ENCODE results near the gene THBS3. TPM values are rescaled to one million over a fixed set of nuclear protein-coding genes. Genes with fewer than 3 reads are reported as not detected.
A peak's percentile ranks its signal among the peaks of the same experiment; 100 is the strongest.

Gene THBS3
- total and polyA plus RNA-seq, 2 of the 13 experiments (the other 11 are each of a cell fraction or from before 2014, with no cell fraction given), result 0.86 to 3.6 TPM

DNA sequence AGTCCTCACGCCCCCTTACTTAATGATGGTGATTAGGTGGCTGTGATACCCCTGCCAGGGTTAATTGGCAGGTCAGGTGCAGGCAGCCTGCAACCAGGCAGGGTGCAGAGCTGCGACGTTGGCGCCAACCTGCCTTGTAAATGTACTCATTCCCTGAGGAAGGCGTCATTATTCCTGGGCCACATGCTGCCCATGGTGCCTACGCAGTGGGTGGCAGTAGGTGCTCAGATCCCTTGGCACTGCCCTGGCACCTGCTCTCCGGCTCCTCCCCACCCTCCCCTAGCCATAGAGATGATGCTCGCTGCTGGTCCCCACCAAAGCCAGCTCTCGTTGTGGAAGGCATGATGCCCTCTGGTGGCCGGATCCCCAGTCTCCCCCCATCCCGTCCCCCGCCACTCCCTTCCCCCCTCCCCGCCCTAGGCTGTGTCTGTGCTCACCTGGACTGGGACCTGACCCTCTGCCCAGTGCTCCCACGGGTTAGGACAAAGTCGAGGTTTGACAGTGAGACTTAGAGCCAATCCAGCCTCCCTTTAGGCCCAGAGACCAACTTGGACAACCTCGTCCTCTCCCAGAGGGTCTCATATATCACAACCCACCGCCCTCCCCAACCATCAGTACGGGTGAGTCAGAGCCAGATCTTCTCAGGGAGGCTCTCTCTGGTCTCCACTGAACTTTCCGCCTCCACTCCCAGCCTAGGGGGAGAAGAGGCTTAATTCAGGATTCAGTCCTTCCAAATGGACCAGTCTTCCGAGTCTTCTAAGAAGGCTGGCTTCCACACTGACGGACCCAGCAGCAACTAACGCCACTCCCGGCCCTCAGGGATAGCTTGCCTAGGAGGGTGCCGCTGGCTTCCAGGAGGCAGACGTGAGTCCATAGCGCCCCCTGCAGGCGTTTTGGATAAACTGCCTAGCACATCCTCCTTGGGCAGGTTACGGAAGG, 40.3 kb downstream of the THBS3 start (continued):
- TF ChIP-seq, protein P1, sequence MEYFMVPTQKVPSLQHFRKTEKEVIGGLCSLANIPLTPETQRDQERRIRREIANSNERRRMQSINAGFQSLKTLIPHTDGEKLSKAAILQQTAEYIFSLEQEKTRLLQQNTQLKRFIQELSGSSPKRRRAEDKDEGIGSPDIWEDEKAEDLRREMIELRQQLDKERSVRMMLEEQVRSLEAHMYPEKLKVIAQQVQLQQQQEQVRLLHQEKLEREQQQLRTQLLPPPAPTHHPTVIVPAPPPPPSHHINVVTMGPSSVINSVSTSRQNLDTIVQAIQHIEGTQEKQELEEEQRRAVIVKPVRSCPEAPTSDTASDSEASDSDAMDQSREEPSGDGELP (IDR thresholded peaks at IDR 0.05; ENCODE audit: borderline replicate concordance, low read depth), result no peak
- 0 out of 2 replicates have a peak, but pooled peaks have one; percentile 32 for TF ChIP-seq ZNF891 (CRISPR knock-in tag; IDR thresholded peaks at IDR 0.05)
- no peak for TF ChIP-seq ZNF230 (CRISPR knock-in tag; IDR thresholded peaks at IDR 0.05)
- no peak for TF ChIP-seq MAFF (IDR thresholded peaks at IDR 0.05; ENCODE audit: low read depth, low read length)
- TF ChIP-seq ZNF883 (CRISPR knock-in tag; IDR thresholded peaks at IDR 0.05; ENCODE audit: not compliant biosample characterization), result no peak
- no peak for TF ChIP-seq CCDC6 (CRISPR knock-in tag; IDR thresholded peaks at IDR 0.05)
- 0 out of 2 replicates have a peak, but pooled peaks have one; percentile 23 for TF ChIP-seq ZMYM4 (CRISPR knock-in tag; IDR thresholded peaks at IDR 0.05)
- TF ChIP-seq ZNF510 (CRISPR knock-in tag; IDR thresholded peaks at IDR 0.05; ENCODE audit: low read depth), result no peak
- TF ChIP-seq NR2F6 (IDR thresholded peaks at IDR 0.05), result no peak
- peak; percentile 48; the same call in 1 of the 2 replicates for TF ChIP-seq NR2F6 (CRISPR knock-in tag; IDR thresholded peaks at IDR 0.05)
- TF ChIP-seq TBX3 (IDR thresholded peaks at IDR 0.05; ENCODE audit: borderline replicate concordance), result no peak
- no peak for TF ChIP-seq GPN1 (CRISPR knock-in tag; IDR thresholded peaks at IDR 0.05; ENCODE audit: borderline replicate concordance)
- TF ChIP-seq, protein P2, sequence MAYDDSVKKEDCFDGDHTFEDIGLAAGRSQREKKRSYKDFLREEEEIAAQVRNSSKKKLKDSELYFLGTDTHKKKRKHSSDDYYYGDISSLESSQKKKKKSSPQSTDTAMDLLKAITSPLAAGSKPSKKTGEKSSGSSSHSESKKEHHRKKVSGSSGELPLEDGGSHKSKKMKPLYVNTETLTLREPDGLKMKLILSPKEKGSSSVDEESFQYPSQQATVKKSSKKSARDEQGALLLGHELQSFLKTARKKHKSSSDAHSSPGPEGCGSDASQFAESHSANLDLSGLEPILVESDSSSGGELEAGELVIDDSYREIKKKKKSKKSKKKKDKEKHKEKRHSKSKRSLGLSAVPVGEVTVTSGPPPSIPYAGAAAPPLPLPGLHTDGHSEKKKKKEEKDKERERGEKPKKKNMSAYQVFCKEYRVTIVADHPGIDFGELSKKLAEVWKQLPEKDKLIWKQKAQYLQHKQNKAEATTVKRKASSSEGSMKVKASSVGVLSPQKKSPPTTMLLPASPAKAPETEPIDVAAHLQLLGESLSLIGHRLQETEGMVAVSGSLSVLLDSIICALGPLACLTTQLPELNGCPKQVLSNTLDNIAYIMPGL (CRISPR knock-in tag; IDR thresholded peaks at IDR 0.05; ENCODE audit: borderline replicate concordance in 1 of 2, low read depth in 1 of 2), result peak; percentile 54 to 83; a peak in 2 of 4 replicates
- TF ChIP-seq ISL2 (CRISPR knock-in tag; IDR thresholded peaks at IDR 0.05), result no peak
- no peak for TF ChIP-seq FLYWCH1 (CRISPR knock-in tag; IDR thresholded peaks at IDR 0.05)
- 0 out of 2 replicates have a peak, but pooled peaks have one; percentile 12 for TF ChIP-seq FOXO1 (CRISPR knock-in tag; IDR thresholded peaks at IDR 0.05)
- no peak for TF ChIP-seq YEATS4 (CRISPR knock-in tag; IDR thresholded peaks at IDR 0.05; ENCODE audit: borderline replicate concordance)
- 0 out of 2 replicates have a peak, but pooled peaks have one; percentile 63 for TF ChIP-seq NFKBIZ (CRISPR knock-in tag; IDR thresholded peaks at IDR 0.05)
- TF ChIP-seq ZSCAN25 (CRISPR knock-in tag; IDR thresholded peaks at IDR 0.05), result peak; percentile 81; the same call in 1 of the 2 replicates
- no peak; the same call in 1 of the 2 replicates for TF ChIP-seq ARNTL (CRISPR knock-in tag; IDR thresholded peaks at IDR 0.05)
- no peak for TF ChIP-seq DMAP1 (CRISPR knock-in tag; IDR thresholded peaks at IDR 0.05)
- TF ChIP-seq, protein P3, sequence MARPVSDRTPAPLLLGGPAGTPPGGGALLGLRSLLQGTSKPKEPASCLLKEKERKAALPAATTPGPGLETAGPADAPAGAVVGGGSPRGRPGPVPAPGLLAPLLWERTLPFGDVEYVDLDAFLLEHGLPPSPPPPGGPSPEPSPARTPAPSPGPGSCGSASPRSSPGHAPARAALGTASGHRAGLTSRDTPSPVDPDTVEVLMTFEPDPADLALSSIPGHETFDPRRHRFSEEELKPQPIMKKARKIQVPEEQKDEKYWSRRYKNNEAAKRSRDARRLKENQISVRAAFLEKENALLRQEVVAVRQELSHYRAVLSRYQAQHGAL (CRISPR knock-in tag; IDR thresholded peaks at IDR 0.05; ENCODE audit: not compliant biosample characterization), result no peak
- TF ChIP-seq ZNF367 (CRISPR knock-in tag; IDR thresholded peaks at IDR 0.05; ENCODE audit: borderline replicate concordance), result no peak
- peak; percentile 75; the same call in 1 of the 2 replicates for TF ChIP-seq KDM3A (CRISPR knock-in tag; IDR thresholded peaks at IDR 0.05; ENCODE audit: low read depth)
- TF ChIP-seq SMARCE1 (IDR thresholded peaks at IDR 0.05; ENCODE audit: borderline replicate concordance), result no peak
- peak in 1 of 2 experiments; percentile 37; a peak in 1 of 4 replicates for TF ChIP-seq NR2F1 (CRISPR knock-in tag; IDR thresholded peaks at IDR 0.05)
- TF ChIP-seq, protein P4, sequence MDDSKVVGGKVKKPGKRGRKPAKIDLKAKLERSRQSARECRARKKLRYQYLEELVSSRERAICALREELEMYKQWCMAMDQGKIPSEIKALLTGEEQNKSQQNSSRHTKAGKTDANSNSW (CRISPR knock-in tag; IDR thresholded peaks at IDR 0.05; ENCODE audit: borderline replicate concordance), result no peak
- TF ChIP-seq SRSF1 (optimal IDR thresholded peaks at IDR 0.05; ENCODE audit: low read depth, low read length), result no peak
